ENCODE data around the gene TIMM50. TPM values are rescaled to one million over a fixed set of nuclear protein-coding genes. Genes with fewer than 3 reads are reported as not detected.

The TIMM50 gene
- total RNA-seq, 1 donor from 2014 or later, result 256 TPM

GRCh38 chr19:39470724-39471339 is 9.8 kb upstream of the TIMM50 start:
- no peaks in the 10 kb centered on the region for H3K4me1 Mint-ChIP-seq (ENCODE audit: low read depth, unreplicated experiment)
- H3K27me3 Mint-ChIP-seq (ENCODE audit: unreplicated experiment), result peaks cover 5% of the 10 kb centered on the region
- H3K27ac Mint-ChIP-seq (ENCODE audit: unreplicated experiment), result no peak overlapping the region
- DNase-seq, result no peak
- TF ChIP-seq CTCF (IDR thresholded peaks at IDR 0.05; ENCODE audit: partially characterized antibody, unreplicated experiment), result no peak
- no peak overlapping the region for H3K4me3 Mint-ChIP-seq (ENCODE audit: unreplicated experiment)
- peaks cover 8% of the 10 kb centered on the region for H3K9me3 Mint-ChIP-seq (ENCODE audit: unreplicated experiment)
- H3K36me3 Mint-ChIP-seq (ENCODE audit: unreplicated experiment), result no peaks in the 10 kb centered on the region

DNA sequence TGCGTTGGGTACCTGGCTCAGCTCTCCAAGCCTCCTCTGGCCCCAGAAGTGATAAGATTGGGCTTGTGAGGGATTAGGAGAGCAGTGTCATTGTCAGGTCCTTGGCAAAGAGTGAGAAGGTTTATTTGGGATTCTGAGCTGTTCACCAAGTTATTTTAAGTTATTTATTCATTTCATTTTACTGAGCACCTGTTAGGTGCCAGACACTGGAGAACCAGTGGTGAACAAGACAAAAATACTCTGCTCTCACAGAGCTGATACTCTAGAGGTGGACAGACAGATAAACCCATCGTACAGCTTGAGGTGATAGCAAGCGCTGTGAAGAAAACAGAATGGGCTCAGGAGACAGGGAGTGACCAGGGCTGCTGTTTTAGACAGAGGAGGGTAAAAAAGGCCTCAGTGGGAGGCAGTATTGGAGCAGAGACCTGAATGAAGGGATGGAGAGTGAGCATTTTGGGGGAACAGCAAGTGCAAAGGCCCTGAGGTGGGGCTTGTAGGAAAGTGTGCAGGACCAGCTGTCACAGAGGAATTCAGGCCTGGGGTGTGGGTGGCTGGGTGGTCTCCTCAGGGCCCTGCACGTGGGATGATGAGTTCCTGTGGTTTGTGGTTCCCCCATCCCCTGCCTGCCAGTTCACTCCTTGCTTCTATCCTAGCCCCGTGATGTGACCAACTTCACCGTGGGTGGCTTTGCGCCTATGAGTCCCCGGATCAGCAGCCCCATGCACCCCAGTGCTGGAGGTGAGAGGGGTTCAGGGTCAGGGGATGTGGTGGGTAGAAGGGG is 8.7 kb upstream of the TIMM50 start:
- Mint-ChIP-seq H3K27me3 (ENCODE audit: unreplicated experiment) (peaks cover 2% of the 10 kb centered on the region), H3K4me3 (ENCODE audit: unreplicated experiment) (peak overlapping the region; percentile 51), H3K9me3 (ENCODE audit: unreplicated experiment) (peaks cover 4% of the 10 kb centered on the region), H3K4me1 (ENCODE audit: low read depth, unreplicated experiment) (no peaks in the 10 kb centered on the region), H3K27ac (ENCODE audit: unreplicated experiment) (no peak overlapping the region), H3K36me3 (ENCODE audit: unreplicated experiment) (no peaks in the 10 kb centered on the region)
- no peak for DNase-seq
- no peak for TF ChIP-seq CTCF (IDR thresholded peaks at IDR 0.05; ENCODE audit: partially characterized antibody, unreplicated experiment)

- TF ChIP-seq CTCF (IDR thresholded peaks at IDR 0.05; ENCODE audit: partially characterized antibody, unreplicated experiment), result no peak
- H3K36me3 Mint-ChIP-seq (ENCODE audit: unreplicated experiment), result no peaks in the 10 kb centered on the region
- H3K27ac Mint-ChIP-seq (ENCODE audit: unreplicated experiment), result no peak overlapping the region
- peaks cover 2% of the 10 kb centered on the region for H3K27me3 Mint-ChIP-seq (ENCODE audit: unreplicated experiment)
- DNase-seq, result no peak
- peaks cover 4% of the 10 kb centered on the region for H3K9me3 Mint-ChIP-seq (ENCODE audit: unreplicated experiment)
- no peak overlapping the region for H3K4me3 Mint-ChIP-seq (ENCODE audit: unreplicated experiment)
- H3K4me1 Mint-ChIP-seq (ENCODE audit: low read depth, unreplicated experiment), result no peaks in the 10 kb centered on the region
Observed at GRCh38 chr19:39472746-39473442, 7.7 kb upstream of the TIMM50 start.

GRCh38 chr19:39473443-39473960 is 7.1 kb upstream of the TIMM50 start:
- no peak for DNase-seq
- Mint-ChIP-seq H3K27ac (ENCODE audit: unreplicated experiment) (peak overlapping the region; percentile 38), H3K9me3 (ENCODE audit: unreplicated experiment) (peaks cover 4% of the 10 kb centered on the region), H3K36me3 (ENCODE audit: unreplicated experiment) (no peaks in the 10 kb centered on the region), H3K4me3 (ENCODE audit: unreplicated experiment) (no peak overlapping the region), H3K4me1 (ENCODE audit: low read depth, unreplicated experiment) (no peaks in the 10 kb centered on the region), H3K27me3 (ENCODE audit: unreplicated experiment) (peaks cover 2% of the 10 kb centered on the region)
- no peak for TF ChIP-seq CTCF (IDR thresholded peaks at IDR 0.05; ENCODE audit: partially characterized antibody, unreplicated experiment)
